Activated T-helper 2 cell treated with anti-CD3 and anti-CD28 coated beads, Interferon-gamma antibody, Interleukin-2, Interleukin-4, amounts not matched to agents 10 μg/mL and 5 μg/mL and 100 μg/mL, durations not matched to agents 14 hours and 24 hours and 36 hours (primary cell): ENCODE measurements around the gene NR4A3. TPM values are rescaled to one million over a fixed set of nuclear protein-coding genes. Genes with fewer than 3 reads are reported as not detected.

ENCODE experiments used
- DNase-seq: peaks from one replicate; pipeline ENCODE4 v3.0.0; 2021; ENCODE audit warnings: low spot score
- H3K27ac Mint-ChIP-seq: one replicate; pipeline ENCODE4 v1.8.0; 2021; ENCODE audit warnings: mixed read lengths
- H3K27me3 Mint-ChIP-seq: one replicate; pipeline ENCODE4 v1.8.0; 2021; ENCODE audit warnings: low read depth, mixed read lengths
- H3K36me3 Mint-ChIP-seq: one replicate; pipeline ENCODE4 v1.8.0; 2021; ENCODE audit warnings: low read depth, mixed read lengths
- H3K4me1 Mint-ChIP-seq: one replicate; pipeline ENCODE4 v1.8.0; 2021; ENCODE audit warnings: low read depth, mixed read lengths
- H3K4me3 Mint-ChIP-seq: one replicate; pipeline ENCODE4 v1.8.0; 2021; ENCODE audit warnings: low read depth, mild to moderate bottlenecking, moderate library complexity, mixed read lengths
- H3K9me3 Mint-ChIP-seq: one replicate; pipeline ENCODE4 v1.8.0; 2021; ENCODE audit warnings: mixed read lengths
- intact Hi-C: fragments of 100-400 bp; cut with micrococcal nuclease; formaldehyde crosslinking; loops from one replicate; pipeline ENCODE4 v1.15.1; 2023
- total RNA-seq: library from RNA; stranded (reverse); gene quantifications from 2 replicates; pipeline ENCODE4 v1.2.3, GENCODE V29; 2022

The NR4A3 gene
- total RNA-seq, 1 donor from 2014 or later: 169 TPM

GRCh38 chr9:99801775-99802174, 19.9 kb upstream of the NR4A3 start:
- Mint-ChIP-seq H3K36me3 (no peaks in the 10 kb centered on the region), H3K4me3 (no peak overlapping the region), H3K9me3 (no peaks in the 10 kb centered on the region), H3K4me1 (peaks cover 3% of the 10 kb centered on the region), H3K27ac (no peak overlapping the region), H3K27me3 (peaks cover 3% of the 10 kb centered on the region)
- intact Hi-C loops: no loop called here
- no peak for DNase-seq

- H3K9me3 Mint-ChIP-seq: no peaks in the 10 kb centered on the region
- H3K27me3 Mint-ChIP-seq: peaks cover 3% of the 10 kb centered on the region
- intact Hi-C loops: no loop called here
- no peak overlapping the region for H3K27ac Mint-ChIP-seq
- DNase-seq: no peak
- no peak overlapping the region for H3K4me3 Mint-ChIP-seq
- peaks cover 19% of the 10 kb centered on the region for H3K4me1 Mint-ChIP-seq
- H3K36me3 Mint-ChIP-seq: no peaks in the 10 kb centered on the region
Measured at GRCh38 chr9:99803694-99804093, 18.0 kb upstream of the NR4A3 start.

- H3K4me3 Mint-ChIP-seq: no peak overlapping the region
- intact Hi-C loops: loop anchor here (1.0 to 5.0 kb wide), 2 partner anchors 12 to 205 kb away; no protein-coding TSS in a partner anchor
- peaks cover 44% of the 10 kb centered on the region for H3K4me1 Mint-ChIP-seq
- H3K9me3 Mint-ChIP-seq: no peaks in the 10 kb centered on the region
- H3K27me3 Mint-ChIP-seq: peaks cover 3% of the 10 kb centered on the region
- DNase-seq: peak; percentile 42
- H3K36me3 Mint-ChIP-seq: no peaks in the 10 kb centered on the region
- H3K27ac Mint-ChIP-seq: no peak overlapping the region
Measured at GRCh38 chr9:99807276-99807852, 14.3 kb upstream of the NR4A3 start.

- intact Hi-C loops: loop anchor here (1.0 to 5.0 kb wide), 2 partner anchors 11 to 204 kb away; no protein-coding TSS in a partner anchor
- no peak overlapping the region for H3K27ac Mint-ChIP-seq
- H3K4me1 Mint-ChIP-seq: peaks cover 44% of the 10 kb centered on the region
Measured at GRCh38 chr9:99807956-99808355, 13.7 kb upstream of the NR4A3 start.

GRCh38 chr9:99808454-99808853, 13.2 kb upstream of the NR4A3 start:
- no peak for DNase-seq
- Mint-ChIP-seq H3K4me3 (no peak overlapping the region), H3K27me3 (peaks cover 4% of the 10 kb centered on the region), H3K27ac (no peak overlapping the region), H3K36me3 (no peaks in the 10 kb centered on the region), H3K9me3 (no peaks in the 10 kb centered on the region), H3K4me1 (peaks cover 43% of the 10 kb centered on the region)
- intact Hi-C loops: loop anchor here (5.0 kb wide), 1 partner anchor 204 kb away; no protein-coding TSS in a partner anchor

More at GRCh38 chr9:99807956-99808355, 13.7 kb upstream of the NR4A3 start:
- H3K9me3 Mint-ChIP-seq: no peaks in the 10 kb centered on the region
- H3K27me3 Mint-ChIP-seq: peaks cover 3% of the 10 kb centered on the region
- no peak overlapping the region for H3K4me3 Mint-ChIP-seq
- DNase-seq: no peak
- H3K36me3 Mint-ChIP-seq: no peaks in the 10 kb centered on the region

GRCh38 chr9:99809586-99810319, 11.9 kb upstream of the NR4A3 start:
- peaks cover 47% of the 10 kb centered on the region for H3K4me1 Mint-ChIP-seq
- H3K36me3 Mint-ChIP-seq: peaks cover under 1% of the 10 kb centered on the region
- H3K27ac Mint-ChIP-seq: no peak overlapping the region
- no peak for DNase-seq
- H3K4me3 Mint-ChIP-seq: no peak overlapping the region
- H3K27me3 Mint-ChIP-seq: peaks cover 8% of the 10 kb centered on the region
- intact Hi-C loops: loop anchor here (2.0 to 10.0 kb wide), 3 partner anchors 31 to 375 kb away; no protein-coding TSS in a partner anchor
- H3K9me3 Mint-ChIP-seq: no peaks in the 10 kb centered on the region

GRCh38 chr9:99811172-99811571, 10.5 kb upstream of the NR4A3 start:
- peaks cover 10% of the 10 kb centered on the region for H3K27me3 Mint-ChIP-seq
- intact Hi-C loops: loop anchor here (1.0 to 10.0 kb wide), 3 partner anchors 8 to 376 kb away; no protein-coding TSS in a partner anchor
- H3K4me3 Mint-ChIP-seq: no peak overlapping the region
- peaks cover 58% of the 10 kb centered on the region for H3K4me1 Mint-ChIP-seq
- peaks cover 3% of the 10 kb centered on the region for H3K36me3 Mint-ChIP-seq
- no peak overlapping the region for H3K27ac Mint-ChIP-seq
- no peak for DNase-seq
- H3K9me3 Mint-ChIP-seq: no peaks in the 10 kb centered on the region

GRCh38 chr9:99811598-99812383, 9.9 kb upstream of the NR4A3 start:
- Mint-ChIP-seq H3K27ac (peak overlapping the region; percentile 77), H3K4me3 (no peak overlapping the region), H3K9me3 (no peaks in the 10 kb centered on the region), H3K4me1 (peaks cover 64% of the 10 kb centered on the region), H3K27me3 (peaks cover 10% of the 10 kb centered on the region), H3K36me3 (peaks cover 3% of the 10 kb centered on the region)
- DNase-seq: no peak
- intact Hi-C loops: loop anchor here (1.0 to 10.0 kb wide), 3 partner anchors 8 to 377 kb away; no protein-coding TSS in a partner anchor

- H3K27ac Mint-ChIP-seq: no peak overlapping the region
- H3K9me3 Mint-ChIP-seq: no peaks in the 10 kb centered on the region
- H3K4me3 Mint-ChIP-seq: no peak overlapping the region
- peaks cover 60% of the 10 kb centered on the region for H3K4me1 Mint-ChIP-seq
- no peak for DNase-seq
- H3K36me3 Mint-ChIP-seq: peaks cover 3% of the 10 kb centered on the region
- intact Hi-C loops: loop anchor here (10.0 kb wide), 1 partner anchor 379 kb away; no protein-coding TSS in a partner anchor
- peaks cover 13% of the 10 kb centered on the region for H3K27me3 Mint-ChIP-seq
Measured at GRCh38 chr9:99813739-99814138, 7.9 kb upstream of the NR4A3 start.

- no peak overlapping the region for H3K4me3 Mint-ChIP-seq
- H3K36me3 Mint-ChIP-seq: peaks cover 3% of the 10 kb centered on the region
- H3K27ac Mint-ChIP-seq: no peak overlapping the region
- H3K27me3 Mint-ChIP-seq: peaks cover 13% of the 10 kb centered on the region
- H3K4me1 Mint-ChIP-seq: peaks cover 62% of the 10 kb centered on the region
- no peaks in the 10 kb centered on the region for H3K9me3 Mint-ChIP-seq
- intact Hi-C loops: loop anchor here (10.0 kb wide), 1 partner anchor 380 kb away; no protein-coding TSS in a partner anchor
- DNase-seq: no peak
Measured at GRCh38 chr9:99814359-99814758, 7.3 kb upstream of the NR4A3 start.

- H3K9me3 Mint-ChIP-seq: no peaks in the 10 kb centered on the region
- H3K27me3 Mint-ChIP-seq: peaks cover 13% of the 10 kb centered on the region
- intact Hi-C loops: loop anchor here (5.0 to 10.0 kb wide), 4 partner anchors 36 to 656 kb away; partner anchors contain the start of gene TMEFF1
- peaks cover 3% of the 10 kb centered on the region for H3K36me3 Mint-ChIP-seq
- peaks cover 59% of the 10 kb centered on the region for H3K4me1 Mint-ChIP-seq
- H3K27ac Mint-ChIP-seq: peak overlapping the region; percentile 33
- DNase-seq: no peak
- H3K4me3 Mint-ChIP-seq: no peak overlapping the region
Measured at GRCh38 chr9:99816392-99816791, 5.3 kb upstream of the NR4A3 start.

- H3K9me3 Mint-ChIP-seq: no peaks in the 10 kb centered on the region
- DNase-seq: no peak
- H3K27me3 Mint-ChIP-seq: peaks cover 11% of the 10 kb centered on the region
- H3K27ac Mint-ChIP-seq: peak overlapping the region; percentile 83
- peaks cover 51% of the 10 kb centered on the region for H3K4me1 Mint-ChIP-seq
- peak overlapping the region; percentile 100 for H3K4me3 Mint-ChIP-seq
- intact Hi-C loops: loop anchor here (2.0 to 10.0 kb wide), 5 partner anchors 34 to 654 kb away; partner anchors contain the start of gene TMEFF1
- H3K36me3 Mint-ChIP-seq: peaks cover 19% of the 10 kb centered on the region
Measured at GRCh38 chr9:99818500-99818899, 3.2 kb upstream of the NR4A3 start.
